Panc1 (cell line): ENCODE data around the gene PI4K2A. TPM values are rescaled to one million over a fixed set of nuclear protein-coding genes. Genes with fewer than 3 reads are reported as not detected.

Experiments
- ATAC-seq: fragments of 200-7000 bp; cut with Tn5 transposase; 2 replicates; pipeline ENCODE4 v1.9.1; 2020; ENCODE audit warnings: mild to moderate bottlenecking, moderate library complexity
- BruUV-seq: library from RNA; stranded (reverse); fragments of 400-500 nt; replicated peaks from 2 replicates; lab custom pipeline; 2021; lab: Mats Ljungman, UMichigan
- CTCF ChIA-PET: fragments of 300-600 bp; sonication (Branson Sonifier 250); formaldehyde crosslinking; loops from one replicate; lab custom pipeline; 2022; ENCODE audit warnings: antibody characterized with exemption; lab: Charles Lee
- POLR2A ChIA-PET: fragments of 300-600 bp; sonication (Branson Sonifier 250); formaldehyde crosslinking; loops from one replicate; lab custom pipeline; 2022; ENCODE audit warnings: antibody characterized with exemption; lab: Charles Lee
- DNase-seq: peaks from one replicate; pipeline ENCODE4 v3.0.0-alpha.2; 2010; ENCODE audit warnings: low read depth, low spot score
- H3K27ac ChIP-seq: 2 replicates; pipeline ENCODE4 v1.5.1; 2011; ENCODE audit warnings: mild to moderate bottlenecking, low read length, inconsistent platforms
- H3K27me3 ChIP-seq: fragments of 200-500 bp; sonication (Bioruptor generic); 2 replicates; pipeline ENCODE4 v1.6.0; 2014; ENCODE audit warnings: low read length, inconsistent platforms; ENCODE audit not compliant: control insufficient read depth, insufficient read depth
- H3K36me3 ChIP-seq: fragments of 200-500 bp; sonication (Bioruptor generic); 2 replicates; pipeline ENCODE4 v1.5.1; 2014; ENCODE audit warnings: inconsistent platforms, mild to moderate bottlenecking, low read length, moderate library complexity; ENCODE audit not compliant: control insufficient read depth, insufficient read depth
- H3K4me1 ChIP-seq: 2 replicates; pipeline ENCODE4 v1.5.1; 2011; ENCODE audit warnings: inconsistent platforms, mild to moderate bottlenecking, low read length, moderate library complexity; ENCODE audit not compliant: control insufficient read depth, insufficient read depth
- H3K4me3 ChIP-seq, 2 experiments: 2 replicates each; pipeline ENCODE4 v1.5.1; 2011 to 2012; ENCODE audit warnings: low read depth in 2 of 2, low read length in 2 of 2, mild to moderate bottlenecking in 2 of 2, inconsistent platforms in 1 of 2, moderate library complexity in 1 of 2
- H3K9me3 ChIP-seq: fragments of 200-500 bp; sonication (Bioruptor generic); 2 replicates; pipeline ENCODE4 v1.5.1; 2014; ENCODE audit warnings: low read depth, mild to moderate bottlenecking, inconsistent platforms, low read length, moderate library complexity; ENCODE audit not compliant: control insufficient read depth, insufficient read depth
- POLR2AphosphoS5 ChIP-seq: IDR thresholded peaks from 2 replicates; pipeline ENCODE4 v1.6.1; 2012; ENCODE audit warnings: mild to moderate bottlenecking, low read depth, low read length, moderate library complexity
- SIN3A ChIP-seq: IDR thresholded peaks from 2 replicates; pipeline ENCODE4 v1.6.1; 2012; ENCODE audit warnings: low read depth, mild to moderate bottlenecking, low read length, moderate library complexity, borderline replicate concordance; ENCODE audit not compliant: insufficient read depth
- TCF7L2 ChIP-seq: IDR thresholded peaks from 2 replicates; pipeline ENCODE4 v1.6.1; 2011; ENCODE audit warnings: mild to moderate bottlenecking, low read depth, low read length, inconsistent platforms
- in situ Hi-C: cut with HindIII; loops from 2 replicates; pipeline ENCODE4 v1.10.0; 2016; ENCODE audit warnings: low sequenced_read_pairs, low pct_unique_long_range_greater_than_20kb
- intact Hi-C: fragments of 100-400 bp; cut with micrococcal nuclease; formaldehyde crosslinking; loops from one replicate; pipeline ENCODE4 v1.10.0; 2022; ENCODE audit not compliant: unreplicated experiment
- total RNA-seq: library from RNA; stranded (reverse); gene quantifications from one replicate; pipeline ENCODE4 v1.2.1, GENCODE V29; 2021; ENCODE audit not compliant: unreplicated experiment
- TF ChIP-seq, protein P1 (sequence below), 2 experiments: IDR thresholded peaks; 2 replicates each; pipeline ENCODE4 v1.6.1; 2011 to 2012; ENCODE audit warnings: low read depth in 2 of 2, control low read depth in 1 of 2, low read length in 1 of 2, mild to moderate bottlenecking in 1 of 2, moderate library complexity in 1 of 2; ENCODE audit not compliant: insufficient read depth in 1 of 2
- TF ChIP-seq, protein P2 (sequence below): fragments of 450-650 bp; IDR thresholded peaks from 2 replicates; pipeline ENCODE4 v1.5.1; 2017; ENCODE audit warnings: mild to moderate bottlenecking

The PI4K2A gene
- total RNA-seq, 1 experiment from 2014 or later: 22.8 TPM

DNA sequence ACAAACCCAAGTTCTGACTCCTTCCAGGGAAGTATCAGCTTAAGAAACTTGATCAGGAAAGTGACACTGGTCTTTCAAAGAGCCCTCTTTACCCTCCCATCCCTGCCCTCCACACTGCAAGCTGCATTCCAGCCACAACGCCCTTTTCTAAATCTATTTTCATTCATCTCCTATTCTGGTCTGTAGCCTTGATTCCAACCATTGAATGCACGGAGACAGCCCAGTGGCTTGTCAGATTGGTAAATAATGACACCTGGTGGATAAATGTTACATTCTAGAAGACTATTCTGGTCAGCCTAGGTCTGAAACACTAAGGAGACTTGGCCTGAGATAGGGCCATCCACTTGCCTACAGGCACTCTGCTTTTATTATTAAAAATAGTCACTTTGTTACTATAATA, 28.1 kb upstream of the PI4K2A start:
- Histone ChIP-seq H3K4me1 (peaks cover 10% of the 10 kb centered on the region; the same call in 1 of the 2 replicates), H3K4me3 (no peak overlapping the region), H3K9me3 (no peaks in the 10 kb centered on the region), H3K27ac (no peak overlapping the region), H3K27me3 (no peaks in the 10 kb centered on the region), H3K36me3 (no peaks in the 10 kb centered on the region)
- POLR2A ChIA-PET: no interaction called here
- DNase-seq (no peak), ATAC-seq (peak; percentile 98)
- in situ Hi-C loops: no loop called here
- no TSS peak for BruUV-seq
- CTCF ChIA-PET: interaction anchor here (0.9 to 1.8 kb wide), 4 partner anchors 17 to 148 kb away, joined by 4 to 23 read pairs (median 4); partner anchors contain the start of gene ANKRD2
- TF ChIP-seq POLR2AphosphoS5 (no peak), TCF7L2 (no peak), SIN3A (no peak)
- TF ChIP-seq, protein P1, sequence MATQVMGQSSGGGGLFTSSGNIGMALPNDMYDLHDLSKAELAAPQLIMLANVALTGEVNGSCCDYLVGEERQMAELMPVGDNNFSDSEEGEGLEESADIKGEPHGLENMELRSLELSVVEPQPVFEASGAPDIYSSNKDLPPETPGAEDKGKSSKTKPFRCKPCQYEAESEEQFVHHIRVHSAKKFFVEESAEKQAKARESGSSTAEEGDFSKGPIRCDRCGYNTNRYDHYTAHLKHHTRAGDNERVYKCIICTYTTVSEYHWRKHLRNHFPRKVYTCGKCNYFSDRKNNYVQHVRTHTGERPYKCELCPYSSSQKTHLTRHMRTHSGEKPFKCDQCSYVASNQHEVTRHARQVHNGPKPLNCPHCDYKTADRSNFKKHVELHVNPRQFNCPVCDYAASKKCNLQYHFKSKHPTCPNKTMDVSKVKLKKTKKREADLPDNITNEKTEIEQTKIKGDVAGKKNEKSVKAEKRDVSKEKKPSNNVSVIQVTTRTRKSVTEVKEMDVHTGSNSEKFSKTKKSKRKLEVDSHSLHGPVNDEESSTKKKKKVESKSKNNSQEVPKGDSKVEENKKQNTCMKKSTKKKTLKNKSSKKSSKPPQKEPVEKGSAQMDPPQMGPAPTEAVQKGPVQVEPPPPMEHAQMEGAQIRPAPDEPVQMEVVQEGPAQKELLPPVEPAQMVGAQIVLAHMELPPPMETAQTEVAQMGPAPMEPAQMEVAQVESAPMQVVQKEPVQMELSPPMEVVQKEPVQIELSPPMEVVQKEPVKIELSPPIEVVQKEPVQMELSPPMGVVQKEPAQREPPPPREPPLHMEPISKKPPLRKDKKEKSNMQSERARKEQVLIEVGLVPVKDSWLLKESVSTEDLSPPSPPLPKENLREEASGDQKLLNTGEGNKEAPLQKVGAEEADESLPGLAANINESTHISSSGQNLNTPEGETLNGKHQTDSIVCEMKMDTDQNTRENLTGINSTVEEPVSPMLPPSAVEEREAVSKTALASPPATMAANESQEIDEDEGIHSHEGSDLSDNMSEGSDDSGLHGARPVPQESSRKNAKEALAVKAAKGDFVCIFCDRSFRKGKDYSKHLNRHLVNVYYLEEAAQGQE (IDR thresholded peaks at IDR 0.05; ENCODE audit: insufficient read depth in 1 of 2, low read depth in 2 of 2, low read length in 1 of 2): no peak
- TF ChIP-seq, protein P2, sequence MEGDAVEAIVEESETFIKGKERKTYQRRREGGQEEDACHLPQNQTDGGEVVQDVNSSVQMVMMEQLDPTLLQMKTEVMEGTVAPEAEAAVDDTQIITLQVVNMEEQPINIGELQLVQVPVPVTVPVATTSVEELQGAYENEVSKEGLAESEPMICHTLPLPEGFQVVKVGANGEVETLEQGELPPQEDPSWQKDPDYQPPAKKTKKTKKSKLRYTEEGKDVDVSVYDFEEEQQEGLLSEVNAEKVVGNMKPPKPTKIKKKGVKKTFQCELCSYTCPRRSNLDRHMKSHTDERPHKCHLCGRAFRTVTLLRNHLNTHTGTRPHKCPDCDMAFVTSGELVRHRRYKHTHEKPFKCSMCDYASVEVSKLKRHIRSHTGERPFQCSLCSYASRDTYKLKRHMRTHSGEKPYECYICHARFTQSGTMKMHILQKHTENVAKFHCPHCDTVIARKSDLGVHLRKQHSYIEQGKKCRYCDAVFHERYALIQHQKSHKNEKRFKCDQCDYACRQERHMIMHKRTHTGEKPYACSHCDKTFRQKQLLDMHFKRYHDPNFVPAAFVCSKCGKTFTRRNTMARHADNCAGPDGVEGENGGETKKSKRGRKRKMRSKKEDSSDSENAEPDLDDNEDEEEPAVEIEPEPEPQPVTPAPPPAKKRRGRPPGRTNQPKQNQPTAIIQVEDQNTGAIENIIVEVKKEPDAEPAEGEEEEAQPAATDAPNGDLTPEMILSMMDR: no peak; the same call in 1 of the 2 replicates
- intact Hi-C loops: loop anchor here (2.0 kb wide), 2 partner anchors 40 to 150 kb away; partner anchors contain the start of gene ANKRD2

DNA sequence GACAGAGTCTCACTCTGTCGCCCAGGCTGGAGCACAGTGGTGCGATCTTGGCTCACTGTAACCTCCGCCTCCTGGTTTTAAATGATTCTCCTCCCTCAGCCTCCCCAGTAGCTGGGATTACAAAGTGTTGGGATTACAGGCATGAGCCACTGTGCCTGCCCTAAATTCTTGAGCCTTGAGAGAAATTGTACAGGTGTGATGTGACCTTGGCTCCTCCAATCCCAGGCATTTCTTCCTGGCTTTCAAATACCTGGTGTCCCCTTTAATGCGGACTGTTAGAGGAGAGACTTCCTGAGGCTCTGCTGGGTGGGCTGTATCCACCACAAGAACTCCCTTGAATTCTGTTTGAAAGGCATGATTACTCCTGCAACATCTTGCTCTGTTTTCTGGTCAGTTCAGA, 22.2 kb upstream of the PI4K2A start:
- no peak for DNase-seq
- no peak overlapping the region for H3K27ac ChIP-seq
- intact Hi-C loops (no loop called here), in situ Hi-C loops (no loop called here)
- no TSS peak for BruUV-seq
- H3K27me3 ChIP-seq: no peaks in the 10 kb centered on the region
- CTCF ChIA-PET: no interaction called here
- ATAC-seq: no peak
- POLR2A ChIA-PET: no interaction called here
- no peak overlapping the region for H3K4me3 ChIP-seq
- no peaks in the 10 kb centered on the region for H3K4me1 ChIP-seq
- TF ChIP-seq TCF7L2: no peak
- TF ChIP-seq, protein P1 (IDR thresholded peaks at IDR 0.05; ENCODE audit: insufficient read depth in 1 of 2, low read depth in 2 of 2, low read length in 1 of 2): no peak
- TF ChIP-seq SIN3A: no peak
- TF ChIP-seq POLR2AphosphoS5: no peak
- TF ChIP-seq, protein P2: no peak
- no peaks in the 10 kb centered on the region for H3K9me3 ChIP-seq
- no peaks in the 10 kb centered on the region for H3K36me3 ChIP-seq
